Heart left ventricle (tissue), 16 donors: ENCODE results near the gene DCDC2C. TPM values are rescaled to one million over a fixed set of nuclear protein-coding genes. Genes with fewer than 3 reads are reported as not detected.

ENCODE experiments used
- ATAC-seq, 4 donors: fragments of 200-7000 bp; cut with Tn5 transposase; one replicate each; pipeline ENCODE4 v1.9.1; 2020 to 2022; ENCODE audit warnings: moderate library complexity in 4 of 4, mild to moderate bottlenecking in 3 of 4, moderate number of reproducible peaks in 1 of 4
- DNase-seq, 5 donors: peaks; one replicate each; pipeline ENCODE4 v3.0.0-alpha.2; 2020
- H3K27ac ChIP-seq, 12 donors: fragments of 200-600 bp; sonication (generic) in 4 of 12; one replicate each; pipeline versions ENCODE4 v1.5.0 to v1.8.0; 2016 to 2022; ENCODE audit warnings: mild to moderate bottlenecking in 2 of 12
- H3K27me3 ChIP-seq, 9 donors: fragments of 200-600 bp; sonication (generic) in 2 of 9; one replicate each; pipeline versions ENCODE4 v1.5.1 to v1.8.0; 2016 to 2022; ENCODE audit warnings: mild to moderate bottlenecking in 3 of 9
- H3K36me3 ChIP-seq, 9 donors: fragments of 200-600 bp; sonication (generic) in 2 of 9; one replicate each; pipeline versions ENCODE4 v1.5.0 to v1.8.0; 2018 to 2022; ENCODE audit warnings: mild to moderate bottlenecking in 2 of 9
- H3K4me1 ChIP-seq, 12 donors: fragments of 200-600 bp; sonication (generic) in 4 of 12; one replicate each; pipeline versions ENCODE4 v1.5.0 to v1.8.0; 2016 to 2022; ENCODE audit warnings: mild to moderate bottlenecking in 3 of 12
- H3K4me3 ChIP-seq, 12 donors: fragments of 200-600 bp; sonication (generic) in 4 of 12; one replicate each; pipeline versions ENCODE4 v1.5.0 to v1.8.0; 2017 to 2022; ENCODE audit warnings: mild to moderate bottlenecking in 9 of 12, moderate library complexity in 4 of 12
- H3K9me3 ChIP-seq, 12 donors: fragments of 200-600 bp; sonication (generic) in 4 of 12; one replicate each; pipeline versions ENCODE4 v1.5.0 to v1.8.0; 2016 to 2022; ENCODE audit warnings: mild to moderate bottlenecking in 1 of 12
- POLR2A ChIP-seq, 2 donors: fragments of 450-650 bp; IDR thresholded peaks; one replicate each; pipeline ENCODE4 v1.6.1; 2017; ENCODE audit warnings: antibody characterized with exemption in 2 of 2, mild to moderate bottlenecking in 2 of 2, moderate library complexity in 2 of 2
- WGBS, 4 donors: extraction: QIAGEN DNeasy Blood & Tissue Kit in 2 of 4; methylation state at CpG; one replicate each; pipeline versions ENCODE4 v1.1.5 to v1.1.7; 2013 to 2018; 5-methylcytosine and 5-hydroxymethylcytosine counted together
- intact Hi-C, 10 donors: fragments of 100-400 bp; cut with DNase I; formaldehyde crosslinking; loops; one replicate each; pipeline versions ENCODE4 v1.11.1 to v1.14.2; 2022
- polyA plus RNA-seq, 2 donors: library from polyadenylated mRNA; stranded (reverse); fragments of 200-250 nt; gene quantifications; one replicate each; pipeline ENCODE4 v1.2.3, GENCODE V29; 2013
- total RNA-seq, 9 donors: library from RNA; depleted of rRNA in 2 of 9; stranded (reverse); fragments of >200 nt in 2 of 9; fragmentation: NEBNext Ultra II Directional in 3 of 9; extraction: Animal tissue kit (Norgen Biotek cat#: 25700) in 3 of 9; gene quantifications; one replicate each; pipeline versions ENCODE4 v1.1.0 to v1.2.4, GENCODE V29; 2016 to 2023
- TF ChIP-seq, protein P1 (sequence below), 12 donors: fragments of 200-600 bp; sonication (generic) in 4 of 12; IDR thresholded peaks; one replicate each; pipeline versions ENCODE4 v1.5.0 to v1.8.0; 2018 to 2022; ENCODE audit warnings: antibody characterized with exemption in 12 of 12, mild to moderate bottlenecking in 5 of 12
- donor health status: ischemic (EF 13 %, LVEDD 7.1; RV severe dilation, severe dysfunction).
- donor health status: healthy with polysubstance abuse.
- donor health status: DM: no; HTN: yes; CAD: no.
- donor health status: DM: no; HTN: no; CAD: no.
- donor health status: ischemic (EF 25% LVEDD 6.9; RV normal size, moderate dysfunction).
- donor health status: ischemic (EF 25% LVEDD 5.7; RV mildly dilated, moderate dysfunction).
- donor health status: healthy.
- donor health status: DM: yes; HTN: yes; CAD: no.
- donor health status: ischemic (EF 35%, LVEDD 5.7; RV mildly dilated, moderate dysfunction).
- donor health status: nonischemic (EF 11% LVEDD 7.7; RV severe dilation, severe dysfunction).
- donor health status: DM: yes; HTN: yes; CAD: no.
- donor health status: PGD.
- donor health status: ischemic (EF 29% LVEDD 5.4; RV normal size, mild dysfunction).
- donor health status: nonischemic (EF 23%, LVEDD 6.1; RV moderate dilation, normal function).

The DCDC2C gene
- total and polyA plus RNA-seq, 11 donors, result not detected

DNA sequence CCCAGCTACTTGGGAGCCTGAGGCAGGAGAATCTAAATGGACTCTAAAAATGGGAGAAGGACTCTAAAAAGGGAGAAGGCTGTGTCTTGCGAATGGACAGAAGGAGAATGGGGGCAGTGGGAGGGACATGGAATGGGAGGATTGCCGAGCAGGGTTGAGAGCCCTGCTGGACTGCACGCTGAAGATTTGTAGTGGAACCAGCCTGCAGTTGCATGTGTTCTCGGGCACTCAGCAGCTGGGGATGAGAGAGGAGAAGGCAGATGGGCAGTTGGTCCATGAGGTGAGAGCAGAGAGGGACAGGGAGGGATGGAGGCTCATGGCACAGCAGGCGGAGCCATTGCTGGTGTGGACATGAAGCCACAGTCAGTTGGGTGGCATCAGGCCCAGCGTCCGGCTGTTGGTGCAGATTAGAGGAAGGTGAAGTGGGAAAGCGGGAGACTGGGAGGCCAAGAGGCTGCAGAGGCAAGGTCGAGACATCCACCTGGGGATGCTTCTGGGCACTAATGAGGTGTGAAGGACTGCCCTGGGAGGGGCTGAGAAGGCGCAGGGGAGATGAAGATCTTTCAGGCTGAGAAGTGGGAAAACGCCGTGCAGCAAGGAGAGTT lies 40.7 kb downstream of the DCDC2C start:
- no peak for ATAC-seq
- H3K4me3 ChIP-seq, result no peak overlapping the region
- H3K36me3 ChIP-seq, result no peaks in the 10 kb centered on the region
- peaks cover 0 to 10% (median 0%) of the 10 kb centered on the region in 9 donors for H3K27me3 ChIP-seq
- H3K4me1 ChIP-seq, result no peaks in the 10 kb centered on the region
- no peak overlapping the region for H3K27ac ChIP-seq
- TF ChIP-seq, protein P1, sequence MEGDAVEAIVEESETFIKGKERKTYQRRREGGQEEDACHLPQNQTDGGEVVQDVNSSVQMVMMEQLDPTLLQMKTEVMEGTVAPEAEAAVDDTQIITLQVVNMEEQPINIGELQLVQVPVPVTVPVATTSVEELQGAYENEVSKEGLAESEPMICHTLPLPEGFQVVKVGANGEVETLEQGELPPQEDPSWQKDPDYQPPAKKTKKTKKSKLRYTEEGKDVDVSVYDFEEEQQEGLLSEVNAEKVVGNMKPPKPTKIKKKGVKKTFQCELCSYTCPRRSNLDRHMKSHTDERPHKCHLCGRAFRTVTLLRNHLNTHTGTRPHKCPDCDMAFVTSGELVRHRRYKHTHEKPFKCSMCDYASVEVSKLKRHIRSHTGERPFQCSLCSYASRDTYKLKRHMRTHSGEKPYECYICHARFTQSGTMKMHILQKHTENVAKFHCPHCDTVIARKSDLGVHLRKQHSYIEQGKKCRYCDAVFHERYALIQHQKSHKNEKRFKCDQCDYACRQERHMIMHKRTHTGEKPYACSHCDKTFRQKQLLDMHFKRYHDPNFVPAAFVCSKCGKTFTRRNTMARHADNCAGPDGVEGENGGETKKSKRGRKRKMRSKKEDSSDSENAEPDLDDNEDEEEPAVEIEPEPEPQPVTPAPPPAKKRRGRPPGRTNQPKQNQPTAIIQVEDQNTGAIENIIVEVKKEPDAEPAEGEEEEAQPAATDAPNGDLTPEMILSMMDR (IDR thresholded peaks at IDR 0.05), result no peak
- TF ChIP-seq POLR2A (IDR thresholded peaks at IDR 0.05), result no peak
- intact Hi-C loops, result no loop called here
- DNase-seq, result no peak
- 85 to 91% (median 90%) methylated on average over 12 of the region's 12 CpGs for WGBS, 4 donors
- H3K9me3 ChIP-seq, result no peaks in the 10 kb centered on the region

DNA sequence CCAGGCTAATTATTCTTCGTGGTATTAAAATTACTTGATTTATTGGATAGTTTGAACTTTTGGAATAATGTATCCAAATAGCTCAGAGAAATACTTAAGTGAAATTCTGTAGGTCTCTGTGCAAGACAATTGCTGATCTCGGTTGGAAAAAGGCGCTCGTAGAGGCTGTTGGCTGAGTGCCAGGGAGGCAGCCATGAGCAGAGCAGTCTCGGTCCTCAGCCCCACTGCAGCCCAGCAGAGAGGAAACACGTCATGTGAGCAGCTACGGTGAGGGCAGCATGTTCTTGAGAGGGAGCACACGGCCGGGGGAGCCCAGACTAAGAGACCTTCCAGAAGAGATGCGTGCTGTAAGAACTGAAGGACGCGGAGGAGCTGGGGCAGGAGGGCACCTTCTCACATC lies 42.5 kb downstream of the DCDC2C start:
- H3K27me3 ChIP-seq, result peaks cover 0 to 10% (median 0%) of the 10 kb centered on the region in 9 donors
- no peak for ATAC-seq
- H3K36me3 ChIP-seq, result no peaks in the 10 kb centered on the region
- H3K27ac ChIP-seq, result no peak overlapping the region
- DNase-seq, result no peak
- intact Hi-C loops, result no loop called here
- WGBS, 4 donors, result 53 to 60% (median 57%) methylated on average over 12 of the region's 12 CpGs
- no peaks in the 10 kb centered on the region for H3K9me3 ChIP-seq
- TF ChIP-seq POLR2A (IDR thresholded peaks at IDR 0.05), result no peak
- TF ChIP-seq, protein P1 (IDR thresholded peaks at IDR 0.05), result no peak
- no peak overlapping the region for H3K4me3 ChIP-seq
- no peaks in the 10 kb centered on the region for H3K4me1 ChIP-seq

DNA sequence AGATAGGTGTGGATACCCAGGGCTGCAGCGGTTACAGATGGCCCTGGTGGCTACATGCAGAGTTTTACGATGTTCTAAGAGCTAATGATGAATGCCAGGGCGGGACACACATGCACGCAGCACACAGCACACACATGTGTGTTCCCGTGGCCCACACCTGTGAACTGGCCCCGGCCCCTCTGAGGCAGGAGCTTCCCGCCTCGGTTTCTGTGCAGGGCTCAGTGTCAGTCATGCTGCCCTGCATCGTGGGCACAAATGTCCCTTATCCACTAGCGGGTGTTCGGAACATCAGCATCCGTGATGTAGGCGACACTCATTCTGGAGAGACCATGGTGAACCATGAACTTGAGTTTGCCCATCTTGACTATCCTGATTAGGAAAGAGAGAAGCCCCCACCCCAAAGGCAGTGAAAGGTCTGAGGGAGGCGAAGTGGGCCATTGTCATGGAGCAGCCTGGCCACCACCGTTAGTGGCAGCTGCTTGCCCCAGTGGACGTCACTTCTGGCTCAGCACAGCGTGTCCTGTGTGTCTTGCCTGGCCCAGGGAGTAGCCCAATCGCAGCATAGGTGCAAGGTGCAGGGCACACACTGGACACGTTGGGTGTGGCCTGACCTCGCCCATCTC lies 43.8 kb downstream of the DCDC2C start:
- no peak overlapping the region for H3K4me3 ChIP-seq
- no peaks in the 10 kb centered on the region for H3K36me3 ChIP-seq
- TF ChIP-seq POLR2A (IDR thresholded peaks at IDR 0.05), result no peak
- TF ChIP-seq, protein P1 (IDR thresholded peaks at IDR 0.05), result no peak
- WGBS, 4 donors, result 90 to 96% (median 93%) methylated on average over 20 of the region's 20 CpGs
- no peaks in the 10 kb centered on the region for H3K9me3 ChIP-seq
- intact Hi-C loops, result no loop called here
- no peak overlapping the region for H3K27ac ChIP-seq
- no peaks in the 10 kb centered on the region for H3K4me1 ChIP-seq
- peaks cover 0 to 10% (median 0%) of the 10 kb centered on the region in 9 donors for H3K27me3 ChIP-seq
- DNase-seq (no peak), ATAC-seq (peak in 1 of 4 donors; percentile 14)

DNA sequence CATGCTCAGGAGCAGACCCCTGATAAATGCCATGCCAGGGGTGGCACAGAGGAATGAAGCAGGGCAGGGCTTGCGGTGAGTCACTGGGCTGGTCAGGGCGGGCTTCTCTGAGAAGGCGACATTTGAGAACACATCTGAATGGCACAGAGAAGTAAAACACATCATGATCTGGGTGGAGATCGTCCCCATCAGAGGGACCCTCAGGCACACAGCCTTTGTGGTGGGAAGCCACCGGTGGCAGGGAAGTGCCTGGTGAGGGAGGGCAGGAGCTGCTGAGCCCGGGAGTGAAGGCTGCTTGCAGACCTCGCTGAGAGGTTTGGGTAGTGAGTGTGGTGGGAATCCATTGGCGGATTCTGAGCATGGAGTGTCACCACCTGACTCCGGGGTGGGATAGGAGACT lies 44.5 kb downstream of the DCDC2C start:
- ATAC-seq, result no peak
- intact Hi-C loops, result no loop called here
- Histone ChIP-seq H3K27ac (no peak overlapping the region), H3K9me3 (no peaks in the 10 kb centered on the region), H3K36me3 (no peaks in the 10 kb centered on the region), H3K27me3 (peaks cover 0 to 10% (median 0%) of the 10 kb centered on the region in 9 donors), H3K4me1 (no peaks in the 10 kb centered on the region), H3K4me3 (no peak overlapping the region)
- DNase-seq, result no peak
- TF ChIP-seq, protein P1 (IDR thresholded peaks at IDR 0.05), result no peak
- TF ChIP-seq POLR2A (IDR thresholded peaks at IDR 0.05), result no peak
- 88 to 95% (median 89%) methylated on average over 9 of the region's 9 CpGs for WGBS, 4 donors
